Measurements from ENCODE around the gene DCLK2. TPM values are rescaled to one million over a fixed set of nuclear protein-coding genes. Genes with fewer than 3 reads are reported as not detected.

Gene DCLK2
- 11.1 and 29.7 TPM in 2 replicates for total RNA-seq (2014; rRNA removed; shearing (Covaris generic); ENCODE audit: low replicate concordance)

DNA sequence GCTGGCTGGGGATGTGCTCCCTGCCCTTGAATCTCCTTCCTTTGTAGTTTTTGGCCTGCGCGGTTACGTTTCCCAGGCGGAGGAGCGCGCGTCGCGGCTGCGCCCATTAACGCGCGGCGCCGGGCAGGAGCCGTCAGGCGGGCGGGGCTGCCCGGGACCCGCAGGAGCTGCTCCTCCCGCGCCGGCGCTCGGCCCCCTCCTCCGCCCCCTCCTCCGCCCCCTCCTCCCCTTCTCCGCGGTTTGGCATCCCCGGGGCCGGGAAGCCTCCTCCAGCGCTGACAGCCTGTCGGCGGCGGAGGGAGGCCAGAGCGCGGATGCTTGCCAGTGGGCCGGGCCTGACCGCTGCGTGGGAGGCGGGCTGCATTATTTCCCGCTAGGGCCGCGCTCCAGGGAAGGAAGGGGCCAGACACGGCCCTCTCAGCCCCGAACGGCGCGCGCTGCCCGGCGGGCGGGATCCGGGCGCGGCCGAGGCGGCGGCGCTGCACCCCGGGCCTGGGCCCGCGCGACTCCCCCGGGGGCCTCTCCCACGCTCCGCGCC lies at the start of gene DCLK2:
DCLK2 (plus strand) TSS at position 405 of the 538 bp plus-strand sequence. CDS start 583 bp downstream, outside the sequence.
- in situ Hi-C loops (cut with HindIII; ENCODE audit: low pct_unique_long_range_greater_than_20kb, low sequenced_read_pairs), result no loop called here
- peak; percentile 89 for DNase-seq (ENCODE audit: low read depth)

DNA sequence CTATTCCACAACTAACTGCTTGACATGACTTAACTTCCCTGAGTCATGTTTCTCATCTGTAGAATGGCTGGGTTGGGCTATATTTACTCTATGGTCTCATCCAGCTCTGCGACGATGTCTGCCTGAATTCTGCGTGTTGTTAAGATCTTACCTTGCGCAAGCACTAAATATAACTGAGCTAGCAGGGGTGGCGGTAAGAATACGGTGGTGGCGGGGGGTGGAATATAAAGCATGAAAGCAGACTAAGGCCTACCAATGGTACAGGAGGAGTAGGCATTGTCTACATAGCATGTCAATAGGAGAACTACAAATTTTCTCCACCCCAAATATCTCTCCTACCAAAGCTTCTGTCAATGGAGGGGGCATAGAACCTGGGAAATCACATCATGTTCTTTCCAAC lies 45.7 kb upstream of the DCLK2 start:
- DNase-seq (ENCODE audit: low read depth), result no peak
- in situ Hi-C loops (cut with HindIII; ENCODE audit: low pct_unique_long_range_greater_than_20kb, low sequenced_read_pairs), result no loop called here

DNA sequence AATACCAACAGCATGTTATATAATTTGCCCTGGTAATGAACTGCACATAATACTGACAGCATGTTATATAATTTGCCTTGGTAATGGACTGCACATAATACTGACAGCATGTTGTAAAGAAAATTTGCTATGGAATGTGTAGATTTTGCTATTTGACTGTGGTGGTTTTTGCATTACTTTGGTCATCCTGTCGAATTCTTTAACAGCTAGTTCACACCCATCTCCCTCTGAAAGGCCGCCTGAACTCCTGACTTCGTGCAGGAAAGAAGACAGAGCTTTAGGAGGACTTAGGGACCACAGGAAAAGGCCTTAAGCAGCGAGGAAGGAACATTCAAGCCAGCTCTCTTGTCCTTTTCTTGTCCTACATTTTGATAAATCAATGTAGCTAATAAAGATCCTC lies 45.2 kb upstream of the DCLK2 start:
- in situ Hi-C loops (cut with HindIII; ENCODE audit: low pct_unique_long_range_greater_than_20kb, low sequenced_read_pairs), result no loop called here

DNA sequence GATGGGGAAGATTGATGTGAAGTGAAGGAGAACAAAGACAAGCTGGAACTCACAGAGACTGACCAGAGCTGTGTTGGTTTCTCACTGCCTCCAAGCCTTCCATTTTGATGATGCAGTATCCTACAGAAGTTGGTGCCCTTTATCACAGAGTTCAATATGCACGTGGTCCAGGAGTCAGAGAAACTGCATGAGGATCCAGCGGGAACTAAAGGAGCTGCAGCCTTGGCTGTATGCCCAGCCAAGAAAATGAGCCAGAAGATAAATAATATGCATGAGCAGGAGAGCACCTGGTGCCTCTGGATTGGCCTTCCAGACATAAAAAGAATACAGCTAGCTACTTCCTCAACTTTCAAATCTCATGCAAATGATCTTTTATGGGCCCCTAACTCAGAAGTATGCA lies 44.3 kb upstream of the DCLK2 start:
- in situ Hi-C loops (cut with HindIII; ENCODE audit: low pct_unique_long_range_greater_than_20kb, low sequenced_read_pairs), result no loop called here
- DNase-seq (ENCODE audit: low read depth), result peak; percentile 85

More for the DNA sequence above, 45.2 kb upstream of the DCLK2 start:
- DNase-seq (ENCODE audit: low read depth), result no peak

DNA sequence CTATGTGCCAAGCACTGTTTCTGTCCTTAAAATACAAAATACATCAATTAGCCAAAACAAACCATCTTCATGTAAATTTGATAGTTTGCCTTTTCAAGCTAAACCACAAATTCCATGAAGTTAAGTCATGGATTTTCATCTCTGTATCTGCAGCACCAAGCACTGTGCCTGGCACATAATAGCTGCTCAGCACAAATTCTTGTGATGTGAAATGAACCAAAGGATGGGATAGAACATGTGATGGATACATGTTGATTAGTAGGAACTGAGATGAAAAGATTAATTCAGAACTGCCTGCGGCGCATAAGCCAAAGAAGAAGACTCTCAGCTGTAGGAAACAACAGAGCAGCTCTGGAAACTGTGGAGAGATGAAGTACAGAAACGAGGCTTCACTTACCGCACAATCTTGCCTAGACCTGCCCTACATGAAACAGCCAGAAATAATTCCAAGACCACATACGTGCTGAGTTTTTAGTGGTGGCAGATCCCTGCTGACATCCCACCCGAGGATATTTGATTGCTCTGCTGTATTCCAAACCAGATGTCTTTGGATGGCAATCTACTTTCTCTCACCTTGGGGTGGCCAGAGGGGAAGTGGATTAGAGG lies 40.9 kb upstream of the DCLK2 start:
- DNase-seq (ENCODE audit: low read depth), result no peak
- in situ Hi-C loops (cut with HindIII; ENCODE audit: low pct_unique_long_range_greater_than_20kb, low sequenced_read_pairs), result no loop called here

DNA sequence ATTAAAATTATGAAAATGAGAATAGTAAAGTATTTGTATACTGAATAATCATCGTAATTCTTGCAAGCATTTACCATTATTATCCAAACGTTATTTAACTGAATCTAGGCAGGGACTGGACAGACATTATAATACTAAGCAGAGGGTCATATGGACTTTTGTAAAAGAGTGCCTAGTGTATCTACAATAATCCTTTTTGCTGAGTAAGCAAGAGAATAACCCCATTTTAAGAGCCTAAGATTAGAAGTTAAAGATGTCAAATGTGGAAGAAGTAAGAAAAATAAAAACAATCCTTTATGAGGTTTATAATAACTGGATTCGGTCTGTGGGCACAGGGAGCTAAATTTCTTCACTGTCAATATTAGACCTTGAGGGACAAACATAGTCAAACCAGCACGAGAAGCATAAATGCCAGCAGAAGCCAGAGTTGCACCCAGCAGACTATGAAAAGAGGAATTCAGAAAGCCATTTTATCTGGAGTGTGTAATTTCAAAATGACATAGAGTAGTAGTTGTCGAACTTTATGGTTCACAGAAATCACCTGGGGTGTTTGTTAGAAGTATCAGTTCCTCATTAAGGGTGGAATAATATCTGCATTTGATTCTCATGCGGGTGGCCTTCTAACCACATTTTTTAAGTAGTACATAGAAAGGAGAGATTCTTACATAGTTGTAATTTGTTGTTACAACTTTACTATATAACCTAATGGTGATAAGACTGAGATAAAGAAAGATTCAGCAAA lies 39.7 kb upstream of the DCLK2 start:
- in situ Hi-C loops (cut with HindIII; ENCODE audit: low pct_unique_long_range_greater_than_20kb, low sequenced_read_pairs), result no loop called here
- DNase-seq (ENCODE audit: low read depth), result no peak

DNA sequence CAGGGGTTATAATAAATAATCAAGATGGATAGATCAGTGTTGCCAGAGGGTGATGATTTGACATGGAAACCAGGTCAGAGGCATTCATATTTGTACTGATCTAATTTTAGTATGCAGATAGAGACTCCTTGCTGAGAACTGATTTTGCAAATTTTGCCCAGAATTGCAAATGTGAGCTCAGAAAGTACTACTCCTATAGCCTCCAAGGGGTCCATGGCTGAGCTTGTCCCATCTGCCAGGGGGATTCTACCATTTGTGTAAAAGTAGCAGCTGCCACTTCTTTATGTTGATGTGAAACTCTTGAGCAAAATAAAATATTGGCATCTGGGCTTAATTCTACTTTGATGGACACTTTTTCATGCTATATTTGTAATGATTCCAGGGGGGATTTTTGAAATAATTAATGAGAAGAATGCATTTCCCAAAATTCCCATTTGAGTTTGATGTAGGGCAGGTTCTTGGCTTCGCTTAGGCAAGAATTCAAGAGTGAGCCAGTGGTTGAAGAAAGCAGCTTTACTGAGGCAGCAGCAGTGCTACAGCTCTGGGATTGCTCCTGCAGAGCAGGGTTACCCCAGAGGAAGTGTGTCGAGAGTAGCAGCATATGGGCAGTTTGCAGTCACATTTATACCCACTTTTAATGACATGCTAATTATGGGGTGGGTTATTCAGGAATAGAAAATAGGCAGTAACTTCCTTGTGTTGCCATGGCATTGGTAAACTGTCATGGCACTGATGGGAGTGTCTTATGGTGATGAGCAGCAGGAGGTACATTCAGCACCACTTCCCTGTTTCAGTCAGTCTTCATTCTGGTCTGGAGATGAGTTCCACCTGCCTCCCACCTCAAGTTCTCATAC lies 38.7 kb upstream of the DCLK2 start:
- peak; percentile 10 for DNase-seq (ENCODE audit: low read depth)
- in situ Hi-C loops (cut with HindIII; ENCODE audit: low pct_unique_long_range_greater_than_20kb, low sequenced_read_pairs), result no loop called here

DNA sequence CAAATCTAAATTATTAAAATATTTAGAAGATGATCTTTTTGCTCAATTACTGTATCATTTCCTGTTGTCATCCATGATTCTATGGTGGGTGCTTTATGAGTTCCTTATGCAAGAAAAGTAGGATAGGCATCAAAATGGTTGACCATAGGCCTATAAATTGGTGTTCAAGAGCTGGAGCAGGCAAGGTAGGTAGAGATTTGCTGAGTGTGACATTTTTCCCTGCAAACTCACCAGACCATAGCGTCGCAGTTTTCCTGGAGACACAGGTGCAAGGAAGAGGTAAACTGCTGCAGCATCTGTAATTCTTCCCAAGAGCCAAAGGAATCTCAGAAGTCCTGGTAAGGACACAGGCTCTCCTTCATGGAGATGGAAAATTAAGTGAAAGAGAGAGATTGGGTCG lies 33.7 kb upstream of the DCLK2 start:
- in situ Hi-C loops (cut with HindIII; ENCODE audit: low pct_unique_long_range_greater_than_20kb, low sequenced_read_pairs), result no loop called here
- no peak for DNase-seq (ENCODE audit: low read depth)

DNA sequence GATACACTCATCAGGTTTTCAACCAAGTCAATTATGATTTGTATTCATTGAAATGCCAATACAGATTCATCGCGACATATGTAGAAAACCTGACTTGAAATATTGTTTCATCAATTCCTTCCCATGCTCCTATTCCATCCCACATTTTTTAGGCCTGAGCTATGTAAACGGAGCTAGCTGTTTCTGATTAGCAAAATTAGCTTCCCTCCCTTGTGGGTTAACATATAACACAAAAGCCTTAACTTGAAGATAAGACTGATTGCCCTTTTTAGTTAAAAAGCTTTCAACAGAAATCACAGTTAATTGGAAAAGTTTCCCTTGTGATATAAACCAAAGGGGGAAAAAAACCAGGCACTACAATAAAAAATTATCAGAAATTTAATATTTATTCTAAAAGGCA lies 32.8 kb upstream of the DCLK2 start:
- no peak for DNase-seq (ENCODE audit: low read depth)
- in situ Hi-C loops (cut with HindIII; ENCODE audit: low pct_unique_long_range_greater_than_20kb, low sequenced_read_pairs), result no loop called here

DNA sequence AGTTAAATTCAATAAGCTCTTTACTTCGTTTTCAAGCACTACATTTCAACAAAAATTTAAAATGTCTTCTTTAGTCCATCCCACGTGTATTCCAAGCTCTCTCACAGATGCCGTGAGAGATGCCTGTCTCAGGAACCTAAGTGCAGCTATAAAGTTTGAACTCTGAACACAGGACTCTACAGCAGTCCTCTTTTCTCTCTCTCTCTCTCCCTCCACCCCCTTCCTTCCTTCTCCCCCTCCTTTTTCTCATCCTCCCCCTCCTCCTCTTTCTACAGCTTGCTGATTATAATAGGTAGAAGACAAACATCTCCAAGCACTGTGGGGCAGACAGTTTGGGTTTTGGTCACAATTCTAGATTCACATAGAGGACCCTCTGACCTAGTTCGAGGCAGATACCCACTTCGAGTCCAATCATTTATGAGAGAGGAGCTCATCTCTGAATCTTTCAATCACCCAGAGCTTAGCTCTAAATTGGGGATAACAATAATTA lies 31.5 kb upstream of the DCLK2 start:
- in situ Hi-C loops (cut with HindIII; ENCODE audit: low pct_unique_long_range_greater_than_20kb, low sequenced_read_pairs), result no loop called here
- DNase-seq (ENCODE audit: low read depth), result no peak

DNA sequence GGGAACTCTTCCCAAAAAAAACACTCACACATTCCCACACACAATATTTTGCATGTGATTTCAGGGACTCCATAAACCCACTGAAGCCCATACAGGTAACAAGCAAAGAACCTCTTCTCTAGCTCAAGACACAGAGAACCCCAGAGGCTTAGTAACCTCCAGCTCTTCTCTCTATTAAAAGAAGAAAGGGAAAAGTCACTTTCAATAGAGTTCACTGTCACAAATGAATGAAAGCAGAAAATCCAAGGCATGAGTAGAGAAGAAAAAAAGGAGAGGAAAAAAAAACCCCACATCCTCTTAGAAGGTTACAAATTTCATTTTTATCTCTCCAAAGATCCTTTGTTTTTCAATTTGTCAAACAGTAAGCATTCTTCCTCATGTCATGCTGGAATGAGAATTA lies 30.7 kb upstream of the DCLK2 start:
- DNase-seq (ENCODE audit: low read depth), result no peak
- in situ Hi-C loops (cut with HindIII; ENCODE audit: low pct_unique_long_range_greater_than_20kb, low sequenced_read_pairs), result no loop called here

DNA sequence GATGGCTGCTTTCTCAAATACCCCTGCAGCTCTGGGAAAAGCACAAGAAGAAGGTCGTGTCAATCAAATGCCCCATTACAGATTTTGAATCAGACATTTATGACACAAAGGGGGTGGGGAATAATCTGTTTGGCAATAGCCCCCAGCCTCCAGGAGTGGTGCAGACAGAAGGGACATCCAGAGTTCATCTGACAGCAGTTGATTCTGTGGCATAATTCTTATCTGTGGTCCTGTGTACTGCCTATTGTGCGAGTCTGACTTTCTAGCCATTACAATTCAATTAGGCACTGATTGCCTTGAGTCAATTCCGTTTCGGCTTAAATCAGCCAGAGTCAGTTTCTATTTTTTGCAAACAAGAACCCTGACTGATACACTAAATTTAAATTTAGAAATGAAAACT lies 28.6 kb upstream of the DCLK2 start:
- in situ Hi-C loops (cut with HindIII; ENCODE audit: low pct_unique_long_range_greater_than_20kb, low sequenced_read_pairs), result no loop called here
- no peak for DNase-seq (ENCODE audit: low read depth)

DNA sequence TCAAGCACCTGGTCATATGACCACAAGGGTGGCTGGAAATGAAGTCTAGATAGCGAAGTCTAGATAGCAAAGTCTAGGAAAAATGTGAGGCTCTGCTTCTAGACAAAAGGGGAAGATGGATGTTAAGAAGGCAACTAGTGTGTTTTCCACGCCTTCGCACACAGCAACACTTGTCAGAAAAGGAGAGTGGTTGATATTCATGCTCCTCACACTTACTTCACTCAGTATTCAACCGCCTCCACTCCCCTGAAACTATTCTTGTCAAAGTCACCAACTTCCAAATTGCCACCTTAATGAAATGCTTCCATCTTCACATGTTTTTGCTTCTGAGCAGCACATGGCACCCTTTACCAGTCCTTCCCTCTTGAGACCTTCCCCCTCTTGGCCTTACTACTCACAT lies 27.7 kb upstream of the DCLK2 start:
- in situ Hi-C loops (cut with HindIII; ENCODE audit: low pct_unique_long_range_greater_than_20kb, low sequenced_read_pairs), result no loop called here

DNA sequence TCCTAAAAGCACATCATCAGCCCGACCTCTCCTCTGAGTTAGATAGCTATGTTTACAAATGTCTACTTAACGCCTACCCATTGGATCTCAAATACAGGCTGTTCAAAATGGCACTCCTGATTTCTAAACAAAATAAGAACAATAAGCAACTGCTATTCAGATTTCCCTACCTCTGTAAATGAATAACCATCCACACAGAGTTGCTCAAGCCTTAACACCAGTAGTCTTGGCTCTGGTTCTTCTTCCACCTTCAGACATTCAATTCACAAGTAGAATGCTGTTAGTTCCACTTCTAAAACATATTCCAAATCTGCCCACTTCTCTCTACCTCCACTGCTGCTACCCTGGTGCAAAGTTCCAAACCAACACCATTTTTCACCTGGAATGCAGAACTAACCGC lies 27.1 kb upstream of the DCLK2 start:
- in situ Hi-C loops (cut with HindIII; ENCODE audit: low pct_unique_long_range_greater_than_20kb, low sequenced_read_pairs), result no loop called here
- no peak for DNase-seq (ENCODE audit: low read depth)

More for the DNA sequence above, 27.7 kb upstream of the DCLK2 start:
- no peak for DNase-seq (ENCODE audit: low read depth)

DNA sequence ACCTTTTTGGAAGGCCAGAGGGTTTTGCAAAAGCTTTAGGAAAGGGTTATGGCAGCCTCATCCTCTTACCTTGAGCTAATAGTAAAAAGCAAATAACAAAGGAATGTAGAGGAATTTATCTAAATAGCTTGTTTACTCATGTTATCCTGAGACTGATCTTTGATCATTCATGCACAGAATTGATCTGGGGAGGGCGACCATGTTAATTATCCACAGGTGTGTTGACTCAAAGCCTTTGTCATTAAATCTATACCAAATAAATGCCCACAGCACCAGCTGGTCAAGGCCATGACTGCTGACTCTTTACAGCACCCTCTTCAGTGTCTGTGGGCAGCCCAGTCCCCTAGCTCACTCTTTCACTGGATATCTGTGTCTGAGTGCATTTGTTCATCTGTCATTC lies 22.8 kb upstream of the DCLK2 start:
- no peak for DNase-seq (ENCODE audit: low read depth)
- in situ Hi-C loops (cut with HindIII; ENCODE audit: low pct_unique_long_range_greater_than_20kb, low sequenced_read_pairs), result no loop called here

DNA sequence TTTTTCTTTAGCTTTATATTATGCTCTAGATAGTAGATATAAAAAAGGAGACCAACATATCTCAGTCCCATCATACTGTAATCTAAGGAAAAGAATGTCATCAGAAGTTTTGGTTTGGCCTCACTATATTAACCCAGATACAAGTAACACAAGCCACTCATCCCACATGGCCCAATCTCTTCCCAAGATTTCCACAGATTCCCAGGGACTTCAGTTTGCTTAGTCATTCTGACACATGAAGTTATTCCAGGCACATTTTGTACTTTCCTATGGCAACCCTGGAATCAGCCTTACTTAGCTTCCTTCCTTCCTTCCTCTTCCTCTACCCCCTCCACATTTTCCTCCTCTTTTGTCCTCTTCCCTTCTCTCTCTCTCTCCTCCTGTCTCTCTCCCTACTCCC lies 21.7 kb upstream of the DCLK2 start:
- DNase-seq (ENCODE audit: low read depth), result peak; percentile 56

DNA sequence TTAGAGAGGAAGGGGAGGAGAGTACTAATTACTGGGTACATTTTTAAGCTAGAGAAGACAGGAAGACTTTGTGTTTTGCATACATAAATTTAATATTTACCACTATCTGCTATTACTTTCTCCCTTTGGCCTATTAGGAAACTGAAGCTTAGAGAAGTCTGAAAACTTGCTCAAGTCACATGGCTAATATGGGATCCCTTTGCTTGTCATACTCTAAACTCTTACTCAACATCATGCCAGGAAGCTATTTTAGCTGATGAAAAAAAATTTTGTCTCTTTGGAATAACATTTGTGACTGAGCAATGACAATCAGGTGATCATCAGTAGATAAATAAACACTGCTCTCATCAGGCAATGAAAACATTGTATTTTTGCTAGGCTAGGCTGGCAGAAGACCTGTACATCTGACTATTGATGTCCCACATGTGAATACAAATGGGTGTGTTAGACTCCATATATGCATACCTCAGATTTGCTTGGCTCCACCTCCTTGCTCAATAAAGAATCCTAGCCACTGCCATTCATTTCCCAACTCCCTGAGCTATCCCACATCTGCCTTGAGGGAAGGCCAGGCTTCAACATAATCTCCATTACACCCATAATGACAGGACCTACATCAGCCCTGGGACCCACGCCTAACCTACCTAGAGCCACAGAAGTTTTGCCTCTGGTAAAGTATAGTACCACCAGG lies 17.0 kb upstream of the DCLK2 start:
- no peak for DNase-seq (ENCODE audit: low read depth)
- in situ Hi-C loops (cut with HindIII; ENCODE audit: low pct_unique_long_range_greater_than_20kb, low sequenced_read_pairs), result no loop called here

More for the DNA sequence above, 21.7 kb upstream of the DCLK2 start:
- in situ Hi-C loops (cut with HindIII; ENCODE audit: low pct_unique_long_range_greater_than_20kb, low sequenced_read_pairs), result no loop called here

DNA sequence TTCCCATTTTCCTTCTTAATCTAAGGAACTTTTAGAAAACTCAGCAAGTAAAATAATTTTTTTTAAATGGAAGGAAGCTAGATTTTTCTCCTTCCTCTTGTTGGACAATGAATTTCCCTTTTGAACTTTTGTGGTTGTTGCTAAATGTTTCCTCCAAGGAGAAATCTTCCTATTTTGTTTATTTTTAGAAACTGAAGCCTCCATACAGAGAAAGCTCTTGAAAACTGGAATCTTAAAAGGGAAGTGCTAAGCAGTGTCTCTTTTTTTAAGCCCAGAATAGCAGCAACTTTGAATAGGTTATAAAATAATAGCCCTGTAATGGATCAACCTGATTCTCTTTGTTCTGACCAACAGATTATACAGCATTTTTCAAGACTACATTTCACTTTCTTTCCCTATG lies 15.1 kb upstream of the DCLK2 start:
- no peak for DNase-seq (ENCODE audit: low read depth)
- in situ Hi-C loops (cut with HindIII; ENCODE audit: low pct_unique_long_range_greater_than_20kb, low sequenced_read_pairs), result no loop called here

Measured in Caki2 (cell line).